Measurements from ENCODE around the gene CCND1.

DNA sequence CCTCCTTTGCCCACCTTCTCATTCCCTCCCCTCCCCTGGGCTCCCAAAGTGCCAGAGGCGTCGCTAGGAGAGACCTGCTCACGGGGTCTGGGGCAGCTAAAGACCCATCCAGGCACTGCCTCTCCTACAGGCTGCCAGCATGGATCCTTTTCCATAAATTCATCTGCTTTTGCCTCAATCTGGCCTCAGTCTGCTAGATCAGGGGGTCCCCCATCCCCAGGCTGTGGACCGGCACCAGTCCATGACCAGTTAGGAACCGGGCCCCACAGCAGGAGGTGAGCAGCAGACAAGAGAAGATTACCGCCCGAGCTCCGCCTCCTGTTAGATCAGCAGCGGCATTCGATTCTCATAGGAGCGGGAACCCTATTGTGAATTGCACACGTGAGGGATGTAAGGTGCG is 21.9 kb downstream of the CCND1 start:
- TF ChIP-seq ZBTB7A (IDR thresholded peaks at IDR 0.05; ENCODE audit: low read depth) (no peak), TEAD4 (IDR thresholded peaks at IDR 0.05) (no peak), CEBPB (IDR thresholded peaks at IDR 0.05) (no peak), CREB1 (IDR thresholded peaks at IDR 0.05; ENCODE audit: low read depth) (no peak), TCF12 (IDR thresholded peaks at IDR 0.05; ENCODE audit: low read depth) (no peak), RAD21 (IDR thresholded peaks at IDR 0.05; ENCODE audit: low read depth) (no peak), FOXM1 (IDR thresholded peaks at IDR 0.05; ENCODE audit: borderline replicate concordance, low read depth) (no peak), EP300 (IDR thresholded peaks at IDR 0.05; ENCODE audit: borderline replicate concordance) (no peak)
- TF ChIP-seq, protein P1, sequence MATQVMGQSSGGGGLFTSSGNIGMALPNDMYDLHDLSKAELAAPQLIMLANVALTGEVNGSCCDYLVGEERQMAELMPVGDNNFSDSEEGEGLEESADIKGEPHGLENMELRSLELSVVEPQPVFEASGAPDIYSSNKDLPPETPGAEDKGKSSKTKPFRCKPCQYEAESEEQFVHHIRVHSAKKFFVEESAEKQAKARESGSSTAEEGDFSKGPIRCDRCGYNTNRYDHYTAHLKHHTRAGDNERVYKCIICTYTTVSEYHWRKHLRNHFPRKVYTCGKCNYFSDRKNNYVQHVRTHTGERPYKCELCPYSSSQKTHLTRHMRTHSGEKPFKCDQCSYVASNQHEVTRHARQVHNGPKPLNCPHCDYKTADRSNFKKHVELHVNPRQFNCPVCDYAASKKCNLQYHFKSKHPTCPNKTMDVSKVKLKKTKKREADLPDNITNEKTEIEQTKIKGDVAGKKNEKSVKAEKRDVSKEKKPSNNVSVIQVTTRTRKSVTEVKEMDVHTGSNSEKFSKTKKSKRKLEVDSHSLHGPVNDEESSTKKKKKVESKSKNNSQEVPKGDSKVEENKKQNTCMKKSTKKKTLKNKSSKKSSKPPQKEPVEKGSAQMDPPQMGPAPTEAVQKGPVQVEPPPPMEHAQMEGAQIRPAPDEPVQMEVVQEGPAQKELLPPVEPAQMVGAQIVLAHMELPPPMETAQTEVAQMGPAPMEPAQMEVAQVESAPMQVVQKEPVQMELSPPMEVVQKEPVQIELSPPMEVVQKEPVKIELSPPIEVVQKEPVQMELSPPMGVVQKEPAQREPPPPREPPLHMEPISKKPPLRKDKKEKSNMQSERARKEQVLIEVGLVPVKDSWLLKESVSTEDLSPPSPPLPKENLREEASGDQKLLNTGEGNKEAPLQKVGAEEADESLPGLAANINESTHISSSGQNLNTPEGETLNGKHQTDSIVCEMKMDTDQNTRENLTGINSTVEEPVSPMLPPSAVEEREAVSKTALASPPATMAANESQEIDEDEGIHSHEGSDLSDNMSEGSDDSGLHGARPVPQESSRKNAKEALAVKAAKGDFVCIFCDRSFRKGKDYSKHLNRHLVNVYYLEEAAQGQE (IDR thresholded peaks at IDR 0.05; ENCODE audit: low read depth), result no peak
- TF ChIP-seq, protein P2, sequence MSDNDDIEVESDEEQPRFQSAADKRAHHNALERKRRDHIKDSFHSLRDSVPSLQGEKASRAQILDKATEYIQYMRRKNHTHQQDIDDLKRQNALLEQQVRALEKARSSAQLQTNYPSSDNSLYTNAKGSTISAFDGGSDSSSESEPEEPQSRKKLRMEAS (IDR thresholded peaks at IDR 0.05), result no peak

All from Ishikawa (cell line).